Measurements from ENCODE around the gene PRKD3.

- TF ChIP-seq POLR2A (IDR thresholded peaks at IDR 0.05) (no peak), CTCF (IDR thresholded peaks at IDR 0.05) (no peak)
Measured at GRCh38 chr2:37358466-37358865, 33.8 kb upstream of the PRKD3 start.
